ENCODE measurements around the gene GUCY2C. TPM values are rescaled to one million over a fixed set of nuclear protein-coding genes. Genes with fewer than 3 reads are reported as not detected.

GUCY2C gene
- total and polyA plus RNA-seq, 10 of the 15 experiments (the other 5 are each of a cell fraction or from before 2014, with no cell fraction given): 0.08 to 0.60 (median 0.17) TPM

DNA sequence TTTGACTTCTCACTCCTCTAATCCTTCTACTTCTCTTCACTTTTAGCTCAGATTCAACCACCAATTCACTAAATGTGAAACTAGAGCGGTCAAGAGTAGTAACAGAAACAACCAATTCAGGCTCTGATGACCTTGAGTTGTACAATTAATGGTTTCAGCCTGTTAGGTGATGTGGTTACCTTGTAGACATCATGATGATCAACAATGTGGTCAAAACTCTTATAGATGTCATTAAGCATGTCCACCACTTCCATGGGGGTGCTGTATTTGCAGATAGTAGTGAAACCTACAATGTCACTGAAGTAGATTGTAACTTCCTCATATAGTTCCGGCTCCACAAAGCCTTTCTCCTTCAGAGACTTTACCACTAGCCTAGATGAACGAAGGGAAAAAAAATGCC lies 74.6 kb downstream of the GUCY2C start (continued):
- TF ChIP-seq PBX3 (IDR thresholded peaks at IDR 0.05; ENCODE audit: insufficient replicate concordance, low read depth, low read length): peak; percentile 48
- TF ChIP-seq NR2F1 (conservative IDR thresholded peaks at IDR 0.05): peak; percentile 67
- TF ChIP-seq CREM (IDR thresholded peaks at IDR 0.05; ENCODE audit: low read depth): peak; percentile 83
- TF ChIP-seq SREBF1 (IDR thresholded peaks at IDR 0.05; ENCODE audit: low read length): no peak
- peak; percentile 66 to 81 for TF ChIP-seq IKZF2 (IDR thresholded peaks at IDR 0.05)
- TF ChIP-seq EZH2 (IDR thresholded peaks at IDR 0.05; ENCODE audit: borderline replicate concordance, control insufficient read depth, low read depth, low read length): no peak
- TF ChIP-seq ATF2 (IDR thresholded peaks at IDR 0.05; ENCODE audit: low read length): peak; percentile 77
- TF ChIP-seq SKIL (IDR thresholded peaks at IDR 0.05; ENCODE audit: low read depth, poor library complexity, severe bottlenecking): peak; percentile 23
- TF ChIP-seq MLLT1 (IDR thresholded peaks at IDR 0.05): peak; percentile 63; the same call in 1 of the 2 replicates
- TF ChIP-seq, protein P1, sequence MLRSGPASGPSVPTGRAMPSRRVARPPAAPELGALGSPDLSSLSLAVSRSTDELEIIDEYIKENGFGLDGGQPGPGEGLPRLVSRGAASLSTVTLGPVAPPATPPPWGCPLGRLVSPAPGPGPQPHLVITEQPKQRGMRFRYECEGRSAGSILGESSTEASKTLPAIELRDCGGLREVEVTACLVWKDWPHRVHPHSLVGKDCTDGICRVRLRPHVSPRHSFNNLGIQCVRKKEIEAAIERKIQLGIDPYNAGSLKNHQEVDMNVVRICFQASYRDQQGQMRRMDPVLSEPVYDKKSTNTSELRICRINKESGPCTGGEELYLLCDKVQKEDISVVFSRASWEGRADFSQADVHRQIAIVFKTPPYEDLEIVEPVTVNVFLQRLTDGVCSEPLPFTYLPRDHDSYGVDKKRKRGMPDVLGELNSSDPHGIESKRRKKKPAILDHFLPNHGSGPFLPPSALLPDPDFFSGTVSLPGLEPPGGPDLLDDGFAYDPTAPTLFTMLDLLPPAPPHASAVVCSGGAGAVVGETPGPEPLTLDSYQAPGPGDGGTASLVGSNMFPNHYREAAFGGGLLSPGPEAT (IDR thresholded peaks at IDR 0.05; ENCODE audit: low read depth): peak; percentile 34; the same call in 1 of the 2 replicates
- TF ChIP-seq ZNF217 (IDR thresholded peaks at IDR 0.05): peak; percentile 81
- peak; percentile 99 for TF ChIP-seq RUNX3 (IDR thresholded peaks at IDR 0.05; ENCODE audit: low read length)
- TF ChIP-seq BMI1 (IDR thresholded peaks at IDR 0.05; ENCODE audit: borderline replicate concordance): peak; percentile 47; the same call in 1 of the 2 replicates
- peak in 1 of 2 experiments; percentile 97; a peak in 2 of 4 replicates for TF ChIP-seq ETV6 (conservative IDR thresholded peaks at IDR 0.05 in 1 of 2, IDR thresholded peaks at IDR 0.05 in 1 of 2; ENCODE audit: borderline replicate concordance in 1 of 2, low read depth in 1 of 2)
- no peak for TF ChIP-seq ZNF384 (IDR thresholded peaks at IDR 0.05; ENCODE audit: borderline replicate concordance, low read depth, low read length)
- peak; percentile 52 to 62; a peak in 3 of 4 replicates for TF ChIP-seq EP300 (IDR thresholded peaks at IDR 0.05; ENCODE audit: borderline replicate concordance in 1 of 2, control insufficient read depth in 1 of 2, low read depth in 2 of 2, low read length in 2 of 2)
- TF ChIP-seq BHLHE40 (IDR thresholded peaks at IDR 0.05; ENCODE audit: borderline replicate concordance in 1 of 2, low read depth in 2 of 2, low read length in 1 of 2): peak in 1 of 2 experiments; percentile 10; a peak in 1 of 4 replicates
- peak; percentile 68; the same call in 1 of the 2 replicates for TF ChIP-seq MTA3 (IDR thresholded peaks at IDR 0.05; ENCODE audit: borderline replicate concordance, low read length)
- peak; percentile 96 for TF ChIP-seq MTA2 (IDR thresholded peaks at IDR 0.05; ENCODE audit: low read depth)
- 0 out of 2 replicates have a peak, but pooled peaks have one; percentile 25 for TF ChIP-seq CBFB (IDR thresholded peaks at IDR 0.05; ENCODE audit: low read depth)
- TF ChIP-seq MEF2B (IDR thresholded peaks at IDR 0.05; ENCODE audit: partially characterized antibody, poor library complexity, severe bottlenecking): peak; percentile 86

Measured in GM12878 (cell line).